Epidermal melanocyte (primary cell): ENCODE data around the gene AFAP1.

ENCODE experiments used
- DNase-seq: peaks from one replicate; pipeline ENCODE4 v3.0.0; 2011; ENCODE audit warnings: low spot score; ENCODE audit not compliant: insufficient read length

Gene AFAP1

GRCh38 chr4:7804756-7805385 is 134.8 kb downstream of the AFAP1 start:
- no peak for DNase-seq

- peak; percentile 59 for DNase-seq
Measured at GRCh38 chr4:7803992-7804755, 135.5 kb downstream of the AFAP1 start.

- no peak for DNase-seq
Measured at GRCh38 chr4:7803371-7803770, 136.3 kb downstream of the AFAP1 start.

- DNase-seq: peak; percentile 81
Measured at GRCh38 chr4:7802093-7802726, 137.5 kb downstream of the AFAP1 start.

- no peak for DNase-seq
Measured at GRCh38 chr4:7801641-7802040, 138.0 kb downstream of the AFAP1 start.

- no peak for DNase-seq
Measured at GRCh38 chr4:7801001-7801400, 138.7 kb downstream of the AFAP1 start.

- no peak for DNase-seq
Measured at GRCh38 chr4:7800410-7800809, 139.3 kb downstream of the AFAP1 start.

GRCh38 chr4:7799736-7800135 is 139.9 kb downstream of the AFAP1 start:
- no peak for DNase-seq

- no peak for DNase-seq
Measured at GRCh38 chr4:7799306-7799705, 140.4 kb downstream of the AFAP1 start.

GRCh38 chr4:7798178-7798995 is 141.3 kb downstream of the AFAP1 start:
- no peak for DNase-seq

- no peak for DNase-seq
Measured at GRCh38 chr4:7797330-7797729, 142.3 kb downstream of the AFAP1 start.

GRCh38 chr4:7795983-7796382 is 143.7 kb downstream of the AFAP1 start:
- DNase-seq: no peak

GRCh38 chr4:7793186-7793585 is 146.5 kb downstream of the AFAP1 start:
- no peak for DNase-seq

- no peak for DNase-seq
Measured at GRCh38 chr4:7792616-7793015, 147.0 kb downstream of the AFAP1 start.

GRCh38 chr4:7790999-7791398 is 148.7 kb downstream of the AFAP1 start:
- no peak for DNase-seq

- DNase-seq: no peak
Measured at GRCh38 chr4:7790023-7790422, 149.6 kb downstream of the AFAP1 start.

- DNase-seq: no peak
Measured at GRCh38 chr4:7788694-7789425, 150.8 kb downstream of the AFAP1 start.

GRCh38 chr4:7788193-7788592 is 151.5 kb downstream of the AFAP1 start:
- DNase-seq: no peak

GRCh38 chr4:7787681-7788141 is 151.9 kb downstream of the AFAP1 start:
- DNase-seq: no peak

GRCh38 chr4:7787067-7787466 is 152.6 kb downstream of the AFAP1 start:
- no peak for DNase-seq

- DNase-seq: no peak
Measured at GRCh38 chr4:7786517-7786916, 153.1 kb downstream of the AFAP1 start.
